SK-N-SH (cell line): ENCODE results near the gene MED29.

Experiments used
- CTCF ChIP-seq: fragments of 200-600 bp; sonication (generic); IDR thresholded peaks from 2 replicates; pipeline ENCODE4 v1.6.1; 2017; ENCODE audit warnings: antibody characterized with exemption, mild to moderate bottlenecking, moderate library complexity
- EP300 ChIP-seq, 2 experiments: IDR thresholded peaks; 2 replicates each; pipeline versions ENCODE4 v1.4.0 to v1.6.1; 2012; ENCODE audit warnings: borderline replicate concordance in 1 of 2, low read depth in 1 of 2, low read length in 1 of 2
- FOSL2 ChIP-seq: IDR thresholded peaks from 2 replicates; pipeline ENCODE4 v1.4.0; 2012; ENCODE audit warnings: low read depth, mild to moderate bottlenecking, moderate library complexity, borderline replicate concordance
- GABPA ChIP-seq: IDR thresholded peaks from 2 replicates; pipeline ENCODE4 v1.4.0; 2012; ENCODE audit warnings: low read depth, mild to moderate bottlenecking
- JUND ChIP-seq: IDR thresholded peaks from 2 replicates; pipeline ENCODE4 v1.4.0; 2012
- MAX ChIP-seq: IDR thresholded peaks from 2 replicates; pipeline ENCODE4 v1.4.0; 2012; ENCODE audit warnings: low read depth
- NFIC ChIP-seq: IDR thresholded peaks from 2 replicates; pipeline ENCODE4 v1.4.0; 2012; ENCODE audit warnings: borderline replicate concordance
- POLR2AphosphoS5 ChIP-seq: IDR thresholded peaks from 2 replicates; pipeline ENCODE4 v1.6.1; 2012; ENCODE audit warnings: low read depth, low read length
- RAD21 ChIP-seq: IDR thresholded peaks from 2 replicates; pipeline ENCODE4 v1.6.1; 2012; ENCODE audit warnings: mild to moderate bottlenecking, low read length
- SIN3A ChIP-seq: IDR thresholded peaks from 2 replicates; pipeline ENCODE4 v1.6.1; 2012; ENCODE audit warnings: low read depth, mild to moderate bottlenecking, low read length, moderate library complexity, borderline replicate concordance
- SMC3 ChIP-seq: IDR thresholded peaks from 2 replicates; pipeline ENCODE4 v1.6.1; 2012; ENCODE audit warnings: low read depth, low read length, improper control_type of control experiment
- TCF12 ChIP-seq: IDR thresholded peaks from 2 replicates; pipeline ENCODE4 v1.4.0; 2012
- TF ChIP-seq, protein P1 (sequence below): IDR thresholded peaks from 2 replicates; pipeline ENCODE4 v1.6.1; 2012; ENCODE audit warnings: mild to moderate bottlenecking, low read depth, low read length, moderate library complexity

DNA sequence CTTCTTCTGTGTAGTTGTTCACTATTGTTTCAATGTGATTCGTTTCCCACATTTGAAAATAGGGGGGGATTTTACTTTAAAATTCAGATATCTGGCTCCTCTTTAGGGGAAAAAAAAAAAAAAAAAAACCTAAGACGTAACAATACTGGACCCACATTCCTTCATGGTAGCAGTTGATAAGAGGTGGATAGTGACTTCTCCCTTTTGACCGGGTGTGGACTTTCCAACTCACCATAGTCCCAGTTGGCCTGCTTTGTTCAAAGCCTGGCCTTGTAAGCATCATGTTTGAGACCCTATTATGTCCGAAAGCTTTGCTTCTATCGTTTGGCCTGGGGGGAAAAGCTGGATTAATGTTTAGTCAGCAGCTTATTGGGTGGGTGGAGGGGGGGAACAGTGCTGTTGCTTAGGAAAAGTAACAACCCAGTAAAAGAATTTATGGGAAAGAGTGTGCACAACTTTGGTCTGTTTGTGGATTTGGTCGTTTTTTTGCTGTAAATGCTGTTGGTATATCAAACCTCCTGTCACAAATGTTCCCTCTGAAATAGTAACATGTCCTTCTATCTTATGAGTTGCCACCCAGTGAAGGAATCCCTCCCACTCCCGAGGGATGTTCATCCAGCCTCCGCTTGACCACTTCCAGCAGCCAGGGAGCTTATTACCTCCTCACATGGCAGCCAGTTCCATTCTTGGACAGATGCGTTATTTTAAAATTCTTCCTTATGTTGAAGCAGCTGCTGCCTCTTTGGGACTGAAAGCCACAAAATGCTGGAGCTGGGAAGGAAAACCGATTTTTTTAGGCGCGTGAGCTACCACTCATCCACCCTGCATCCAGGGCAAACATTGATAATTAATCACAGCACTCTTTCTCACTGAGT lies 38.6 kb upstream of the MED29 start:
- TF ChIP-seq CTCF = no peak
- TF ChIP-seq POLR2AphosphoS5 = no peak
- TF ChIP-seq JUND = no peak
- TF ChIP-seq, protein P1, sequence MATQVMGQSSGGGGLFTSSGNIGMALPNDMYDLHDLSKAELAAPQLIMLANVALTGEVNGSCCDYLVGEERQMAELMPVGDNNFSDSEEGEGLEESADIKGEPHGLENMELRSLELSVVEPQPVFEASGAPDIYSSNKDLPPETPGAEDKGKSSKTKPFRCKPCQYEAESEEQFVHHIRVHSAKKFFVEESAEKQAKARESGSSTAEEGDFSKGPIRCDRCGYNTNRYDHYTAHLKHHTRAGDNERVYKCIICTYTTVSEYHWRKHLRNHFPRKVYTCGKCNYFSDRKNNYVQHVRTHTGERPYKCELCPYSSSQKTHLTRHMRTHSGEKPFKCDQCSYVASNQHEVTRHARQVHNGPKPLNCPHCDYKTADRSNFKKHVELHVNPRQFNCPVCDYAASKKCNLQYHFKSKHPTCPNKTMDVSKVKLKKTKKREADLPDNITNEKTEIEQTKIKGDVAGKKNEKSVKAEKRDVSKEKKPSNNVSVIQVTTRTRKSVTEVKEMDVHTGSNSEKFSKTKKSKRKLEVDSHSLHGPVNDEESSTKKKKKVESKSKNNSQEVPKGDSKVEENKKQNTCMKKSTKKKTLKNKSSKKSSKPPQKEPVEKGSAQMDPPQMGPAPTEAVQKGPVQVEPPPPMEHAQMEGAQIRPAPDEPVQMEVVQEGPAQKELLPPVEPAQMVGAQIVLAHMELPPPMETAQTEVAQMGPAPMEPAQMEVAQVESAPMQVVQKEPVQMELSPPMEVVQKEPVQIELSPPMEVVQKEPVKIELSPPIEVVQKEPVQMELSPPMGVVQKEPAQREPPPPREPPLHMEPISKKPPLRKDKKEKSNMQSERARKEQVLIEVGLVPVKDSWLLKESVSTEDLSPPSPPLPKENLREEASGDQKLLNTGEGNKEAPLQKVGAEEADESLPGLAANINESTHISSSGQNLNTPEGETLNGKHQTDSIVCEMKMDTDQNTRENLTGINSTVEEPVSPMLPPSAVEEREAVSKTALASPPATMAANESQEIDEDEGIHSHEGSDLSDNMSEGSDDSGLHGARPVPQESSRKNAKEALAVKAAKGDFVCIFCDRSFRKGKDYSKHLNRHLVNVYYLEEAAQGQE = no peak
- TF ChIP-seq SIN3A = no peak
- no peak for TF ChIP-seq MAX
- no peak for TF ChIP-seq TCF12
- no peak for TF ChIP-seq GABPA
- TF ChIP-seq NFIC = no peak
- no peak for TF ChIP-seq FOSL2
- TF ChIP-seq EP300 (IDR thresholded peaks at IDR 0.05; ENCODE audit: borderline replicate concordance in 1 of 2, low read depth in 1 of 2, low read length in 1 of 2) = no peak
- no peak for TF ChIP-seq RAD21
- no peak for TF ChIP-seq SMC3
